ENCODE results near the gene FAIM2. TPM values are rescaled to one million over a fixed set of nuclear protein-coding genes. Genes with fewer than 3 reads are reported as not detected.
A peak's percentile ranks its signal among the peaks of the same experiment; 100 is the strongest.

FAIM2 gene
- total and polyA plus RNA-seq, 2 experiments from 2014 or later = 0.06 to 0.49 TPM

DNA sequence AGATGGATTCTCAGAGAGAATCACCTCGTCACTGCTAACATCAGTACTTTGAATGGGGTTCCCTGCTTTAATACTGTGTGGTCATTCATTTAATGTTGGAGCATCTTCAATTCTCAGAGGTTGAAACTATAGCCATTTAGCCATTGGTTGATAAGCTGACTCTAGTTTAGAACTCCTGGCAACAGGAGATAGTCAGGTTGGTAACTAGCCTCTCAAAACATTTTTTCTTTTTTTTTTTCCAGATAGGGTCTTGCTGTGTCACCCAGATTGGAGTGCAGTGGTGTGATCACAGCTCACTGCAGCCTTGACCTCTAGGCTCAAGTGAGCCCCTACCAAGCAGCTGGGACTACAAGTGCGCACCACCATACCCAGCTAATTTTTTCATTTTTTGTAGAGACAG, 72.0 kb downstream of the FAIM2 start:
- Histone ChIP-seq H3K4me1 (ENCODE audit: low read depth) (peaks cover 8% of the 10 kb centered on the region), H3K27ac (no peak overlapping the region), H3K4me3 (no peak overlapping the region), H3K36me3 (no peaks in the 10 kb centered on the region), H3K9me3 (ENCODE audit: low read depth) (no peaks in the 10 kb centered on the region), H3K27me3 (no peaks in the 10 kb centered on the region)
- no peak for TF ChIP-seq CTCF (IDR thresholded peaks at IDR 0.05; ENCODE audit: low read depth, low read length)
- no peak for DNase-seq (ENCODE audit: low read depth in 1 of 2, low spot score in 1 of 2)

GRCh38 chr12:49828133-49829091, 75.3 kb downstream of the FAIM2 start, which contains the start of gene NCKAP5L:
NCKAP5L (minus strand) TSS chr12:49828413; CDS start chr12:49804044, 24,369 bp downstream.
- H3K27me3 ChIP-seq = no peaks in the 10 kb centered on the region
- H3K4me1 ChIP-seq (ENCODE audit: low read depth) = peaks cover 23% of the 10 kb centered on the region
- TF ChIP-seq CTCF (IDR thresholded peaks at IDR 0.05; ENCODE audit: low read depth, low read length) = no peak
- H3K4me3 ChIP-seq = peak within 1 kb of the TSS; percentile 65
- peak; percentile 98 to 99 for DNase-seq (ENCODE audit: low read depth in 1 of 2, low spot score in 1 of 2)
- peak within 1 kb of the TSS; percentile 94 for H3K27ac ChIP-seq
- H3K9me3 ChIP-seq (ENCODE audit: low read depth) = no peaks in the 10 kb centered on the region
- H3K36me3 ChIP-seq = no peaks in the 10 kb centered on the region

DNA sequence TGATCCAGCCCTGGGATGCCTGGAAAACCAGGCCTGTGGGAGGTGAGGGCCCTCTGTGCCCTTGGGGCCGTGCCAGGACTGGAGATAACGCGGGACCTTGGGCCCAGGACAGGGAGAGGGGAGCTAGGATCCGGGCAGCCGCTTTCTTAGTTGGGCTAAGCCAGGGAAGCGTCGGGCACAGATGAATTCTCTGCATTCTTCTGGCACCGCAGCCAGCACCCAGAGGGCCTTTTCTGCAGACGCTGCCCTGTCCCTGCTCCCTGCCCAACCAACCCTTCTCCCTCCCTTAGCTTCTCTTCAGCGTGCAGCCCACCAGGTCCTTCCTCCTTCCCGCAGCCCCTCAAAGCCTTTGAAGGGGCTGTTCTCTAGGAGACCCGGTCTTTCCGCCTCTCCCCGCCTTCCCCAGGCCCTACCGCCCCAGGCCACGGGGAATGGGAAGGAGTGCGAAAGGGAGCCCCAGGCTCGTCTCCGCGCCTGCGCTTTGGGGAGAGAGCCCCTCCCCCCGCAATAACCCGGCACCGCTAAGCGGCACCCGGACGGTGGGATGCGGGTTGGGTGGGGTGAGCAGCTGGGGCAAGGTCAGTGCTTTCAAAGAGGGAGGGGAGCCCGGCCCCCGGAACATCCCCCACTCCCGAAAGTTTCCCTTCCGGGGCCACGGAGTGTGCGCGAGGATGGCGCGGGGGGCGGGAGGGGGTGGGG, 76.2 kb downstream of the FAIM2 start:
- no peak for TF ChIP-seq CTCF (IDR thresholded peaks at IDR 0.05; ENCODE audit: low read depth, low read length)
- Histone ChIP-seq H3K36me3 (no peaks in the 10 kb centered on the region), H3K27ac (peak overlapping the region; percentile 94), H3K27me3 (no peaks in the 10 kb centered on the region), H3K4me3 (peak overlapping the region; percentile 65), H3K9me3 (ENCODE audit: low read depth) (no peaks in the 10 kb centered on the region), H3K4me1 (ENCODE audit: low read depth) (peaks cover 23% of the 10 kb centered on the region)
- DNase-seq (ENCODE audit: low read depth in 1 of 2, low spot score in 1 of 2) = peak; percentile 83 to 87

DNA sequence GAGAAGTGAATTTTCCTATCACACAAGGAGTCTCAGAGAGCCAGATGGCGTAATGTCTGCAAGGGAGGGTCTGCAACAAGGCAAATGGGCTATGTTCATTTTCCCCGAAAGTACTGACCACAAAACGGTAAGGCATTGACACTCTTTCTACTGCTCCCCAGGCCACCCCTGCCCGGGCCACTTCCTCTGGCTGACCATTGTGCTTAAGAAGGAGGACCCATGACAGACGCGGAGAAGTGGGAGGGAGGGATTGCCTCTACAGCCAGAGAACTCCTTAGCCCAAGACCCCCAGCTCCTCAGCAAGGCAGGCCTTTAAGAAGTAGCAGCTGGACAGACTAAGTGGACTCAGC, 76.7 kb downstream of the FAIM2 start:
- Histone ChIP-seq H3K4me1 (ENCODE audit: low read depth) (peaks cover 23% of the 10 kb centered on the region), H3K4me3 (peak overlapping the region; percentile 65)

More for the DNA sequence above, 76.7 kb downstream of the FAIM2 start:
- no peak for DNase-seq (ENCODE audit: low read depth in 1 of 2, low spot score in 1 of 2)
- no peak for TF ChIP-seq CTCF (IDR thresholded peaks at IDR 0.05; ENCODE audit: low read depth, low read length)
- Histone ChIP-seq H3K27ac (peak overlapping the region; percentile 94), H3K36me3 (no peaks in the 10 kb centered on the region), H3K27me3 (no peaks in the 10 kb centered on the region), H3K9me3 (ENCODE audit: low read depth) (no peaks in the 10 kb centered on the region)
